Psoas muscle (tissue), 8 donors: ENCODE results near the gene PPDPF. TPM values are rescaled to one million over a fixed set of nuclear protein-coding genes. Genes with fewer than 3 reads are reported as not detected.
"Not testable (repeated sequence)": the region's sequence is repeated elsewhere in the genome, so short reads cannot be mapped to it uniquely, and the experiment has no call there.

Experiments
- ATAC-seq, 4 donors: fragments of 200-7000 bp; cut with Tn5 transposase; one replicate each; pipeline ENCODE4 v1.9.1; 2020; ENCODE audit warnings: moderate library complexity in 3 of 4, mild to moderate bottlenecking in 2 of 4
- DNase-seq, 2 donors: peaks; one replicate each; pipeline ENCODE4 v3.0.0-alpha.2; 2020
- H3K27ac ChIP-seq: fragments of 200-600 bp; one replicate; pipeline ENCODE4 v1.8.0; 2022
- H3K27me3 ChIP-seq, 3 donors: fragments of 200-600 bp in 1 of 3; one replicate each; pipeline versions ENCODE4 v1.6.1 to v1.8.0; 2013 to 2022; ENCODE audit warnings: low read length in 2 of 3, mild to moderate bottlenecking in 2 of 3, moderate library complexity in 1 of 3; ENCODE audit not compliant: insufficient read depth in 3 of 3
- H3K36me3 ChIP-seq, 2 donors: fragments of 200-600 bp in 1 of 2; one replicate each; pipeline versions ENCODE4 v1.6.1 to v1.8.0; 2013 to 2022; ENCODE audit warnings: low read depth in 1 of 2, mild to moderate bottlenecking in 1 of 2, moderate library complexity in 1 of 2; ENCODE audit not compliant: insufficient read depth in 1 of 2
- H3K4me1 ChIP-seq: fragments of 200-600 bp; one replicate; pipeline ENCODE4 v1.8.0; 2022
- H3K4me3 ChIP-seq: fragments of 200-600 bp; one replicate; pipeline ENCODE4 v1.8.0; 2022; ENCODE audit warnings: mild to moderate bottlenecking
- H3K9me3 ChIP-seq: fragments of 200-600 bp; one replicate; pipeline ENCODE4 v1.8.0; 2022
- CTCF ChIP-seq: fragments of 200-600 bp; IDR thresholded peaks from one replicate; pipeline ENCODE4 v1.8.0; 2022; ENCODE audit warnings: antibody characterized with exemption
- WGBS, 3 donors: extraction: QIAGEN DNeasy Blood & Tissue Kit; methylation state at CpG; one replicate each; pipeline versions ENCODE4 v1.1.6 to v1.1.7; 2013; 5-methylcytosine and 5-hydroxymethylcytosine counted together
- intact Hi-C, 2 donors: fragments of 100-400 bp; cut with DNase I; formaldehyde crosslinking; loops; one replicate each; pipeline versions ENCODE4 v1.11.0 to v1.14.2; 2022
- polyA plus RNA-seq, 3 donors: library from polyadenylated mRNA; stranded (reverse); fragments of 200-250 nt; gene quantifications; one replicate each; pipeline ENCODE4 v1.2.3, GENCODE V29; 2013
- total RNA-seq, 4 donors: library from RNA; stranded (reverse); fragmentation: NEBNext Ultra II Directional in 2 of 4; extraction: Animal tissue kit (Norgen Biotek cat#: 25700) in 2 of 4; gene quantifications; one replicate each; pipeline versions ENCODE4 v1.2.1 to v1.2.4, GENCODE V29; 2021 to 2023
- donor health status: healthy with polysubstance abuse.
- donor health status: DM: no; HTN: no; CAD: no; lungs with moderate emphysema.
- donor health status: Bipolar disorder and iron deficiency.
- donor health status: healthy.
- donor health status: DM: yes; HTN: yes; CAD: no.
- donor health status: DM: no; HTN: no; CAD: no.
- donor health status: DM: no; HTN: no; CAD: no.
- donor health status: DM: yes; HTN: yes; CAD: no.

PPDPF gene
- total and polyA plus RNA-seq, 7 donors = 130 to 198 (median 153) TPM

GRCh38 chr20:63567386-63568169 lies 47.0 kb downstream of the PPDPF start:
- 84 to 91% (median 88%) methylated on average over 36 to 37 of the region's 37 CpGs for WGBS, 3 donors
- H3K4me3 ChIP-seq = no peak overlapping the region
- peaks cover 0 to 4% of the 10 kb centered on the region in 2 donors for H3K36me3 ChIP-seq
- intact Hi-C loops = no loop called here
- H3K4me1 ChIP-seq = no peaks in the 10 kb centered on the region
- DNase-seq = peak; percentile 51 to 76
- no peaks in the 10 kb centered on the region for H3K9me3 ChIP-seq
- no peak for TF ChIP-seq CTCF
- H3K27me3 ChIP-seq = peaks cover 0 to 24% (median 3%) of the 10 kb centered on the region in 3 donors
- ATAC-seq = peak in 1 of 4 donors; percentile 52
- no peak overlapping the region for H3K27ac ChIP-seq

DNA sequence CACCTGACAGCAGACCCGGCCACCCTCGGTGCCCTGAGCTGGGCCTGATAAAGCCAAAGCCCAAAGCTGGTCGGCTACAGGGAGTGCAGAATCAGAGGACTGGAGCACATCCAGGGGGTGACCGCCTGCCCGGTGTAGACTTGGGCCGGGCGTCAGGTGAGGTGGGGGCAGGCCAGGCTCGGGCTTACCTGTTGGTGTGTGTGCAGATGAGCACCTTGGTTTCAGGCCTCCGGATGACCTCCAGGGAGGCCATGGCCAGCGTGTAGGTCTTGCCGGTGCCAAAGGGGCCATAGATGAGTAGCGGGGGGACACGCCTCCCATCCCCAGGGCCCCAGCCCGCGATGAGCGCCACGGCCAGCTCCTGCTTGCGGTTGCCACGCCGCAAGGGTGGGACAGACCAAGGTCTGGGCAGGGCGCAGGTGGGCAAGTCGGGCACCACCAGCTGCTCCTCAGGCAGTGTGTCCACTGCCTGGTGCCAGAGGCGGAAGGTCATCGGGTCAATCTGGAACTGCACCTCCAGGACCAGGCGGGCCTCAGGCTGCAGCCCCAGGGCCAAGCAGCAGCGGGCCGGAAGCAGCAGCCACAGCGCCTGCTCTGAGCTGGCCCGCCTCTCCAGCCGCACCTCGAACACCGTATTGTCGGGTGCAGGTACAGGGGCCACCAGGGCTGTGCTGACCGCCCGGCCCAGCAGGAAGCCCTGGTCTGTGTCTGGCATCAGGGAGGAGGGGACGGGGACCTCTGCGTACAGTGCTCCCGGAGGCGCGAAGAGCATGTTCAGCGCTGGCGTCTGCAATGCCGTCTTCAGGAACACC lies 47.8 kb downstream of the PPDPF start:
- no peak overlapping the region for H3K4me3 ChIP-seq
- no peak for DNase-seq
- H3K27me3 ChIP-seq = peaks cover 0 to 29% (median 3%) of the 10 kb centered on the region in 3 donors
- peaks cover 0 to 4% of the 10 kb centered on the region in 2 donors for H3K36me3 ChIP-seq
- WGBS, 3 donors = 70 to 84% (median 72%) methylated on average over 32 to 43 of the region's 43 CpGs
- intact Hi-C loops = no loop called here
- no peak for TF ChIP-seq CTCF
- H3K9me3 ChIP-seq = no peaks in the 10 kb centered on the region
- peak in 1 of 4 donors; percentile 10 for ATAC-seq
- no peaks in the 10 kb centered on the region for H3K4me1 ChIP-seq
- no peak overlapping the region for H3K27ac ChIP-seq

- 43 to 55% (median 44%) methylated on average over 45 to 46 of the region's 46 CpGs for WGBS, 3 donors
- Histone ChIP-seq H3K4me1 (no peaks in the 10 kb centered on the region), H3K36me3 (peaks cover 0 to 4% of the 10 kb centered on the region in 2 donors), H3K9me3 (no peaks in the 10 kb centered on the region), H3K27ac (no peak overlapping the region), H3K27me3 (peaks cover 0 to 38% (median 3%) of the 10 kb centered on the region in 3 donors), H3K4me3 (no peak overlapping the region)
- intact Hi-C loops = no loop called here
- DNase-seq (no peak), ATAC-seq (no peak)
- no peak for TF ChIP-seq CTCF
These were observed 48.7 kb downstream of the PPDPF start for GRCh38 chr20:63568986-63569949.

GRCh38 chr20:63570281-63571086 lies 49.9 kb downstream of the PPDPF start:
- no peak overlapping the region for H3K4me3 ChIP-seq
- DNase-seq (no peak), ATAC-seq (no peak)
- H3K27ac ChIP-seq = no peak overlapping the region
- no peaks in the 10 kb centered on the region for H3K9me3 ChIP-seq
- WGBS, 3 donors = 86 to 91% (median 88%) methylated on average over 26 to 28 of the region's 28 CpGs
- no peak for TF ChIP-seq CTCF
- H3K27me3 ChIP-seq = peaks cover 0 to 41% (median 3%) of the 10 kb centered on the region in 3 donors
- intact Hi-C loops = no loop called here
- no peaks in the 10 kb centered on the region for H3K4me1 ChIP-seq
- no peaks in the 10 kb centered on the region for H3K36me3 ChIP-seq

- intact Hi-C loops, H3K36me3 ChIP-seq, DNase-seq, ATAC-seq, H3K9me3 ChIP-seq, H3K27ac ChIP-seq, H3K4me3 ChIP-seq, H3K4me1 ChIP-seq: not testable (repeated sequence)
- H3K27me3 ChIP-seq = peaks cover 0 to 41% (median 3%) of the 10 kb centered on the region in 3 donors
- 59 to 82% (median 71%) methylated on average over 2 to 7 of the region's 11 CpGs for WGBS, 3 donors
These were observed 50.5 kb downstream of the PPDPF start for GRCh38 chr20:63571087-63571478.
